Fibroblast of skin of right quadriceps (primary cell): ENCODE measurements around the gene SRGAP3.

Experiments
- DNase-seq: peaks from one replicate; pipeline ENCODE4 v3.0.0-alpha.2; 2013

Gene SRGAP3

DNA sequence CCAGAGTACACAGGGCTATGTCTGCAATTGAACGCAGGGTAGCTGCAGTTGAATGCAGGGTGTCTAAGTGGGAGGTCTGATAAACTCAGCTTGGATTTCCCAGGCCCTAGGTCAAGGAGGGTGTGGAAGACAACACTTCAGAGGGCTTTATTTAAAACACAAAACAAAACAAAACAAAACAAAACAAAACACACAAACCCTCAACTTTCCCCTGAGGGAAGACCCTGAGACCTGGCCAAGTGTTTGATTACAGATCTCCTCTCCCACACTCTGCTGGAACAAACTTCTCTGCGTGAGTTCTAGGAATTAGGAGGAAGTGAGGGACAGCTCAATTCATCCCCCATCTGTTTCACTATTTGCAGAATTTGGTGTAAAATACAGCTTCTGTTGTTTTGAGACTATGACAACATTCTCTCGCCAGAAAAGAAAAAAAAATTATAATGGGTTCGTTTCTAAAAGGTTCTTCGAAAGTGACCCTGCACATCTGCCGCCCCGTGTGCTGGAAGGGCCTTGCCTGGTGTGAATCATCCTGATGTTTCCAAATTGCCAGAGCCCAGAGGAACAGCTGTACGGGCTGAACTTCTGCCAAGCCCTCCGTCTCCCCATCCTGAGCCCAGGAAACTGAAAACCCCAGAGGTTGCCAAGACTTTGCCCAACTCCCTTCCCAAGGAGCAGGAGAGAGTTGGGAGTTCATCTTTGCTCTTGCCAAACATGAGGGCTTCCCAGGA lies 212.9 kb downstream of the SRGAP3 start:
- peak; percentile 56 for DNase-seq

DNA sequence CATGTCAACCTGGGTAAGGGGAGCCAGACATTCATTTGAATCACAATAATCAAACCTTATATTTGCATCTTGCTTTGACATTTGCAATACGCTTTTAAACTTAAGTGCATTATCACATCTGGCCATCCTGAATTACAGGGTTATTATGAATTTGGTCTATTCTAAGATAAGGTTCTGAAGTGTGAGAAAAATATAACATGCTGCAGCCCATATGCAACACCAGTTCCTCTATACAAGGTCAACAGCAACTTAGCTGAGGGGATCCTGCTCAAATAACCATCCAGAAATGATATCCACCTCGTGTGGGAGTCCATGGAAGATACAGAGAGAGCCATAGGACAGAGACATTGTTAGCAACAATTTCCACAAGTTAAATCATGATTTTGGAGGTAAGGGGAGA lies 213.5 kb downstream of the SRGAP3 start:
- DNase-seq, result no peak

DNA sequence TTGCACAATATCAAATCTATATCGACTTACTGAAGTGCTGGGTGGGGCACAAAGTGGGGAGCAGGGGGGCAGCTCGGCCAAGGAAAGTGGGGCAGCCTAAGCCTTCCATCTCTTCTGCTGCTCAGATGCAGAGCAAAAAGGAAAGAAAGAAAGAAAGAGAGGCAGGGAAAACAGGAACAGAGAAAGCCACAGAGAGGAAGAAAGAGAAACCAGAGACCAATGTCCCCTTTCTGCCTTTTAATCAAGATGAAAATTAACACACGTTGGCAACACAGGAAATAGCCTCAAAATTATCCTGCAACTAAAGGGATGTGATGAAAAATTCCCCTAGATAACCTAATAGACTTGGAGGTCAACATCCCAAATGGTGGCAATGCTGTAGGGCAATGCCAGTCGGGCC lies 214.0 kb downstream of the SRGAP3 start:
- DNase-seq, result no peak

DNA sequence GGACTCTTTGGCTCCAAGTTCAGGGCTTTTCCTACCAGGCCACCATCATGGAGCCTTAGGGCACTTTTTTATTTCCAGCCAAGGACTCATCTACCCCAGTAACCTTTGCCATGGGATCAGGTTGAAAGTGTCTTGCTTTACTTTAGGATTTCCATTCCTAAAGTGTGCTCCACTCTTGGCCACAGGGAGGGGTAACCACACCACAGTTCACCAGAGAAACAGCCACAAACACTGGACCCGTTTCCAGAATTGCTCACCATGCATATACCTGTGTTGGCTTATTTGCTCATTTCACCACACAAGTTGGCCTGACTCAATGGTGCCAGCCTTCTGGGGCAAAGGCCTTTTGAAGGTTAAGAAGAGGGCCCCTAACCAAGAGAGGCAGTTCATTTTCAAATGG lies 215.6 kb downstream of the SRGAP3 start:
- DNase-seq, result no peak

DNA sequence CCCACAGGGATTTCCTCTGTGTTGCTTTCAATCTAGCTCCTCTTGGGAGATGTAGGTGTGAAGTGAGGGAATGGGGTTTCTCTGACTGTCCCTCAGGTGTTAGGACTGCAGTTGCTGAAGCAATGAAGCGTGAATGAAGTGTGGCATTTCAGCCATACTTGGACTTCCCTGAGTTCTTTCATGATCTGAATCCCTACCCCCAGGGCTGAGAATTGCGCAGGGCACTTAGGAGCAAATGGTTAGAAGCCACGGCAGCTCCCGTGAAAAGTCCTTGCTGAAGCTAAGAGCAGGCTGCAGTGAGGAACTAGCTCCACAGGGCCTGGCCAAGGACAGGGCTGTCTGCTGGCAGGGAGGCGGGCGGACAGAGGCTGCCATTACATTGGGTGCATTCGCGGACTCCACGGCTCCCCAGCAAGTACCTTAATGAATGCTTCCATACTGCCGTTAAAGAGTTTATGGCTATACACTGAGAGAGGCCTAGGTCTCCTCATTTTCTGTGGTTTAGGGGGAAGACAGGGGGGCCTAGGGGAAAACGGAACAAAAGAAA lies 217.1 kb downstream of the SRGAP3 start:
- DNase-seq, result no peak

DNA sequence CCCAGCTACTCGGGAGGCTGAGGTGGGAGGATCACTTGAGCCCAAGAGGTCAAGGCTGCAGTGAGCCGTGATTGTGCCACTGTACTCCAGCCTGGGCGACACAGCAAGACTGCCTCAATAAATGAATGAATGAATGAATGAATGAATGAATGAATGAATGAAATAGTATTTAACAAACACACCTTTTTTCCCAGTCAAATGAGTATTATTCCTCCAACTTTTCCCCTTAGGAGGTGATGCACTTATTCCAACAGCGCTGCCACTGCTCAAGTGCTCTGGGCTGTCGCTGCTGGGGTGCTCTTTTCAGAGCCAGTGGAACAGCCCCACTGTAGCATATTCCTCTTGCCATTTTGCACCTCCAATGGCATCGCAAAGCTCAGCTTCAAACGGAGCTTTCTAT lies 219.4 kb downstream of the SRGAP3 start:
- DNase-seq, result no peak

DNA sequence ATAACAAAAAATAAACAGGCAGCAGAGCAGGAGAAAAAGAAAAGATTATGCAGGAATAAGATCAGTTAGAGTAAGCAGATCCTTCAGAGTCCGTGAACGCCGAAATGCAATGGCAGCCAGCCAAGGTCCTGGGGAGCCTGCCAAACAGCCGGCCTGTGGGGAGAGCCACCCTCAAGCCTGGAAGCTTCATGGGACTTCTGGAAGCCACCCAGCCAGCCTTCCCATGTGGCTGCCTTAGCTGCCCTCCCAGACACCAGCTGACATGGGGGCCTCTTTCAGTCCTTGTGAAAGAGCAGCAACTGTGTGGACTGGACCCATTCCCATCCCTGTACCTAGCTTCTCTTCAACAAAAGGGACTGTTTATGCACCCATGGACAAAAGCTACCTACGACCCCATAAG lies 221.3 kb downstream of the SRGAP3 start:
- peak; percentile 74 for DNase-seq

DNA sequence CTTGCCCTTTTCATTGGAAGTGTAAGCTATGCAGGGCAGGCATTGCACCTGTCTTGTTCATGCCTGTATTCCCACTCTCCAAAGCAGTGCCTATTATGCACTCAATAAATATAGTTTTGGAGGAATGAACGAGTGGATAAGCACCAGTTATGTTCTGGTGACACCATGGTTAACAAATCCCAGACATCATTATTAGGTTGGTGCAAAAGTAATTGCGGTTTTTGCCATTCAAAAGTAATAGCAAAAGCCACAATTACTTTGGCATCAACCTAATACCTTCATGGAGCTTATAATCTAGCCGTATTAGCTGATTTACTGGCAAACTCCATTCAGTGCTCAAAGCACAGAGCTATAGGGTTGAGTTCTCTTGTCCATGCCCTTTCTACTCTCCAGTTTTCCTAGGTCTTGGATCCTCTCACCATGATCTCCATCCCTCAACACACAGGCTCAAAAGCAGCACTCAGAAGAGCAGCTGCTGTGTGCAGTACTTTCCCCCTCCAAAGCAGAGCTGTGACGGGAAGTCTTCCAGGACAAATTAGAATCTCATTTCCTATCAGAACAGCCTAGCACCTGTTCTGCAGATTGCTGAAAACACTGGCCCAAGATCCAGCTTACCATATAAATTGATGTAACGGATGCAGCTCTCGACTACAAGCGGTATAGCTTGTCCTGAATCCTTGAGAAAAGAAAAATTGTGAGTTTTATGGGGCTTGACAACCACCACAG lies 223.0 kb downstream of the SRGAP3 start:
- DNase-seq, result no peak

DNA sequence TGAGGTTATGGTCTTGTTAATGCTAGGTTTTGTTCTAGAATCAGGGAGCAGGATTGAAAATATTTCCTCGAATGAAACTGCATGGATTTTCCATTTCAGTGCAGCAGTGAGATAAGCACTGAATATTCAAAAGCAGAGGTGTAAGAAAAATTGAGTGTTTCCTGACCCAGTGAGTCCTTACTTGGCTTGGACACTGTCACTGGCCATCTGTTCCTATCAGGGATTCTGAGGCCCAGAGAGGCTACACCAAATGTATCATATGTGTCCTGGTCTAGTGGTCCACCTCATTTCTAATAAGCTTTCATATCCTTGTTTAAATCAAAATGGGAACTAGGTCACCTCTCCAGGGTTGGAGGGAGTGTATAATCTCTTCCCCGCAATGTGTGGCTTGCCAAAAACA lies 225.1 kb downstream of the SRGAP3 start:
- DNase-seq, result no peak

DNA sequence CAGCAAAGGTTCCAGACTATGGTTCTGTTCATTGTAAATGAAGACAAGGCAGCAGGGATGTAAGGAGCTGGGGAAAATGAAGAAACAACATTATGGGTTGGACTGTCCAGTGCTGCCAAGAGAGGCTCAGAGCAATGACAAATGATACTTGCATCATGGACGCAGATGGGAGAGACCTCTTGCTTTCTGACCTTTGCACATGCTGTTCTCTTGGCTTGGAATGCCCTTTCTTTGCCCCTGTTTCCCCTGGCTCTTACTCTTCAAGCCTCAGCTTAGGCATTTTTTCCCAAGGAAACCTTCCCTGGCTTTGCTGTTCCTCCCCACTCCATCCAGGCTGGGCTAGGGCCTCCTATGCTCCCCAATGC lies 226.2 kb downstream of the SRGAP3 start:
- no peak for DNase-seq

DNA sequence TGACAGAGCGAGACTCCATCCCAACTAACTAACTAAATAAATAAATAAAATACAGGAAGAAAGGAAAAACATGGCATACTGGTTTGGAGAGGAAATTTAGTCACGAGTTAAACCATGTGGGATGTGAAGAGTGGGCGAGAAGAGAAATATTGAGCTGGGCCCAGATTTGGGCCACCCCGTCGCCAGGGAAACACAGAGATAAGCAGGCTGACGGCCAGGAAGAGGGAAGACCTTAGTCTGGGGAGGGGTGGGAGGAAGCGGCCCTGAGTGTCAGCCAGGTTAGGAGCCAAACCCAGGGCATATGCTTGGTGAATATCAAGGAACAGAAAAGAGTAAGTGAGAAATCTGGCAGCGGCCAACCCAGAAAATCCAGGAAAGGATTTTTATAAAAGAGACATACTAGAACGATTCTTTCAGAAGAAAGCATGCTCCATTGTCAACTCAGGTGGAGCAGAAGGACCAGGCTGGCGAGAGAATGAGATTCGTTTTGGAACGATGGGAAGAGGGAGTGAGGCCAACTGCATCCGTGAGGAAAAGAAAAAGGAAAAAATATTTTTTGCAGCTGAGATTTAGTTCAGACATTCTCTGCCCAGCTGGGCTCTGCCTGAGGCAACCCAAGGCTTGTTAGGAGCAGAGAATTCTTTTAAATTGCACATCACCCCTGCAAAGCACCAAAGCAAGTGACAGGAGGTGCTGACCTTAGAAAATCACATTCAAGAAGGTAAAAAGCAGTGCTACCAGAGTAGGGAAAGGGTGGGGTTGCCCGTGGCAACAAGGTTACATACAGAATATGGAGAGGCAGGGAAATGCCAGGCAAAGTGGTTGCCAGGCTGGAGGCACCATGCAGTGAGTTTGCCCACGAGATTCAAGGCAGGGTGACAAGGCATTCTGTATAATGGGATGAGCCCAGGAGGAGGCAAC lies 226.9 kb downstream of the SRGAP3 start:
- DNase-seq, result no peak

DNA sequence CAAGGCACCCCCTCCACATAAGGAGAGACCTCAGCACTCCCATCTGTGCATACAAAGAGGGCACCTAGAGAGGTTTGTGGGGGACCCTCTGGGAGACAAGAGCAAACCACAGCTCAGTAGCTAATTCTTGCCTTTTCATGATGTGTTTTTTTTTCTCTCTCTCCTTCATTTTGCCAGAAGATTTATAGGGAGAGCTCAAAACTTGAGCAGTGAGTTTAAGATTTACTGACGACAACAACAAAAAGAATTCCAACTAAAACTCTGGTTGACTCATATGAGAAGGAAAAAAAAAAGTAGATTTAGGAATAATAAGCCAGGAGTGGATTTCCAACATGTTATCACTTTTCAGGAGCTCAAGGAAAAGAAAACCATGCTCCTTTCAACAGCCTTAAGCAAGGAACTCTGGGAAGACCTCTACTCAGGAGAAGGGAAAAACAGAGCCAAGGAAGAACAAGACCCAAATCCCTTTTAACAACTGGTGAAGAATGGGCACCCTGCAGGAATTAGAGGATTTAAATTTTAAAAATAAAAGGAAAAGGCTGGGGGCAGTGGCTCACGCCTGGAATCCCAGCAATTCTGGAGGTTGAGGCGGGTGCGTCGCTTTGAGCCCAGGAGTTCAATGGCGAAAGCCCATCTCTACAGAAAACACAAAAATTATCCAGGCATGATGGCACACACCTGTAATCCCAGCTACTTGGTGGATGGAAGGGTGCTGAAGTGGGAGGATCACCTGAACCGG lies 228.0 kb downstream of the SRGAP3 start:
- DNase-seq, result peak; percentile 70

DNA sequence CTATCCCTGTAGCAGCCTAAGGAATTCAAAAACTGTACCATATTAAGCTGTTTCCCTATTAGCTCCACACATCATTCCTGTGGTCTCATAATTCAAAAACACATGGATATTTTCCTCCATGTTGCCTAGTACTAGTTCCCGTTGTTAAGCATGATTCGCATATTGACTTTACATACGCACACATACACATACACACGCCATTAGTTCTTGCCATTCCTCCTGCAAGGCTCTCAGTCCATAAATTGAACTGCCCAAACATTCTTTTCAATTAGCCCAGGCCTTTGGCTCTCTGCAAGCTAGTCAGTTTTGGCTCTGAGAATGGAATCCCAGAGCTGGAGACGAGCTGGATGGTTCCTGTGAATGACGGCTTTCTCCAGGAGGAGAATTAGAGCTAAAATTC lies 229.0 kb downstream of the SRGAP3 start:
- DNase-seq, result peak; percentile 92

DNA sequence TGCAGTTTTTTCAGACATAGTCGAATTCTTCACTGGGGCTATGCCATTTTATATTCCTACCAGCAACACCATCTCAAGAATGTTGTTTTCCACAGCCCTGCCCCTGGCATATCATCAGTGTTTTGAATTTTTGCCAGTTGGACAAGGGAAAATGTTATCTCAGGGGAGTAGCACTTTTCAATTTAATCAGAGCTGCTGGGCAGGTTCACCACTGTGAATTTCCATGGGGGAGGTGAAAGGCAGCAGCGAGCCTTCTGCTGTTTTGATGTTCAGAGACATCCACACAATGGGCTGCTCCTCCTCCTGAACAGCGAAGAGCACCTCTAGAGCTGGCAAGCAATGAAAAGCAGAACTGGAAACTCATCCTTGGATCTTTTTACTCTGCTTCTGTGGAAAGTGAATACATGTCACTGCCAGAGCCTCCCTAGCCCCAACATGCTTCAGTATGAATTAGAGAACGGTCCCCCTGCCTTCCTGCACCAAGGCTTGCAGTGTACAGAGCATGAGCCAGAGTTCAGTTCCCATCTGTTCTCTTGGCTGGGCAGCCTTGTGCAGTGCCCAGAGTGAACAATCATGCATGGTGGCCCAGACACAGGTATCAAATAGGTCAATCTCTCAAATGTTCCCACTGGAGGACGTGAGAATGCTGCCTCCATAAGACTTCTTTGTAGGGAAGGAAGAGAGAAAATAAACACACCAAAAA lies 230.0 kb downstream of the SRGAP3 start:
- DNase-seq, result no peak

DNA sequence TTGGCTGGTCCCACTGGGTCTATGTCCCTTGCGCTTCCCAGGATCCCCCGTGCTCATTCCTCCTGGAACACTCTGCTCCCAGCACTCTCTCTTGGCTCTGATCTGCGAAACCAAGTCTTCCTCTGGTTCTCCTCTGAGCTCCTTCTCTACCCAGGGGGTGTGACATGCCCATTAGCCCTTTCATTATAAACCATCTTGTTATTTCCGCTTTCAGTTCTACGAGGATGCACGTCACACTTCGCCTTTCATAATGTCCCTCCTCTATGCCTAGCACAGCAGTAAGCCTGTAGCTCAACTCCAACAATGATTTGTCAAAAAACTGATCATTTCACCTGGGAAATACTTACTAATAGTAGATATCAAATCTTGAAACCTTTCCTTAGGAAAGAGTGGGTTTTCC lies 234.2 kb downstream of the SRGAP3 start:
- DNase-seq, result no peak

DNA sequence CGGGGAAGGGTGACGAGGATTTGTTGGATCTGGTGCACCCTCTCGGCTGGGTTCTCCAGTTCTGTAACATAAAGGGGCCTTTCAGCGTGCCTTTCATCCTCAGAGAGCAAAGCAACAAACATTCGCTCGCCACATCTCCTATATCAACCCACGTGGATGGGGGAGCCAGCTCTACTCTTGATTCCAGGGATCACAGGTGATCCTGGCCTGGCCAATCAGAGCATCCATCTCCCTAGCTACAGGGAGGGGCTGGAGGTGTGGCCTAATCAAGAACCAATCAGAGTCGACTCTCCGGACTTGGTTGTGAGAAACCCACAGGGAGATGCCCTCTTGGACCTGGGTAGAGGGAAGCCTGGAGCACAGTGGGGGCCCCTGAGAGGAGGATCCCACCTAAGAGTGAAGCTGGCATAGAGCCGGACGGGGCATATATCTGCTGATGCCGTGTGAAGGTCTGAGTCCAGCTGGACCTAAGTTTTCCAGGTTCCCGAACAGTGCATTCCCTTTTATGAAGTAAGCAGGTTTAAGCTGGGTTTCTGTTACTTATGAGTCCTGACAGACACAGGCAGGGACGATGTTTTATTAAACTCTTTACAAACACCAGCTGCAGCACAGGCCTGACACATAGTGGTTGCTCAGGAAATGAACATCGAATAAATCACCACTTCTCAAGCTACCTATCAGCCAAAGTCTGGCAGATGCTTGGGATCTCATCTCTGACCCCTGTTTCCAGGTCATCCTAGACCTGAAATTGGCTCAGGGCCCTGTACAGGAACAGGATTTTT lies 235.5 kb downstream of the SRGAP3 start:
- DNase-seq, result peak; percentile 40

DNA sequence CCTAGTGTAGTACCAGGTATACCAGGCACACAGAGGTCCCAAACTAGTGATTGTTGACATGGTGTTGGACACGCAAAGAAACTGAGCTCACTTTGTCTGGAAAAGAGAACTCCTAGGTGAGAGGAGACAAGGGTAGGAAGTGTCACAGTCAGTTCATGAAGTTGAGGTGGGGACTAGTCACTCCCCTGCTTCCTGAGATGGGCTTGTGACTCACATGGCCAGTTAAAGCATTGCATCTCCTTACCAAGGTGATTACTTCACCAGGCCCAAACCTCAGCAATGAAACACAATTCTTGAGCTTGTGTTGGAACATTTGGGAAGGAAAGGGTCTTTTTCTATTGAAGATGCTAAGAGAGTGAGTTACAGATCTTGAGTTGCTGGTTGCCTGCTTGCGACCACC lies 236.9 kb downstream of the SRGAP3 start:
- no peak for DNase-seq

DNA sequence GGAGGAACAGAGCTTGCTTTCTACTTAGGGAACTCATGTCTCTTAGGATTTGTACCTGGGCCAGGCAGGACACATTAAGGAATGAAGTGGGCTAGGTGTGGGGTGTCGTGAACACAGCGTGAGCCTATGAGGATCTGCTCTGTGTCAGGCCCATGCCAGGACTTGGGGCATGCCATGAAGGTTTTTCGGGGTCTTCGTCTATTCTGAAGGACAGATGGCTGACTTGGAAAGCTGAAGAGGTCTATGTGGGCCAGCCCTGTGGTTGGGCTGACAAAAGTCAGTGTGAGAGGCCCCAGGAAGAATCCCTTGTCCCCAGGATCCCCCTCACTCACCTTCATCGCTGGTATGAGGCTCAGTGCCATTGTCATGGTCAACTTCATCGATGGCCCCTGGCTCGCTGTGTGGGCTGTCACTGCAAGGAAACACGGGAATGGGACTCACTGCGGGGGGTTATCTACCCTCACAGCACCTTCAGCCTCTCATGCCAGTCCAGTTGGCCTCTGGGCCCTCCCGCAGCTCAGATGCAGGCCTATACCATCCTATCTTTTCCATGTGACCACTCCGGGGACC lies 239.4 kb downstream of the SRGAP3 start:
- DNase-seq, result no peak

DNA sequence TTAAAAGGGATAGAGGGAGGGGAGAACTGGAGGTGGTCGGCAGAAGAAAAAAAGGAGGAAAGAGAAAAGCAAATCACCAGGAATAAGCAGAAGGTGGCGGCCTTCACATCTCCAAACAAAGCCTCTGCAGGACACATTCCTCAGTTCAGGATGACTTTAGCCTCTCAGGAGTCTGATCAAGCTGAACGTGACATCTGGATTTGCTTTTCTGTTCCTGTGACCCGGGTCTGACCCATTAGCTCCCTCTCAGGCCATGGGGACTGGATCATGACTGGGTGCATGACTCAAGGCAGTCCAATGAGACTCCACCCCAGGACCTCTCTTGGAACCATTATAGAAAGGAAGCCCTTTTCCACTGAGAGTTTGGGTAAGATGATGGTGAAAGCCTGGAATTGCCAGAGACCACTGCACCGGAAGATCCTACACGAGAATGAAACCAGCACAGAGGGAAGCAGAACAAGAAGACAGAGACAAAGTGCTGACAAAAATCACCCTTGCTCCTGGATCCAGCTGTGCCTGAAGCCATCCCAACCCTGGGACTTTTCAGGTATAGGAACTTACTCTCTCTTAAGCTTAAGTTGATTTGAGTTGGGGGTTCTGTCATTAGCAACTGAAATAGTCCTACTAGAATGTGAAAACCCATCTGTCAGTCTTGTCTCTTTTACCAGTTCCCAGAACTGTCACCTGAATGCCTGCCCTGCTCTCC lies 240.7 kb downstream of the SRGAP3 start:
- DNase-seq, result peak; percentile 14

DNA sequence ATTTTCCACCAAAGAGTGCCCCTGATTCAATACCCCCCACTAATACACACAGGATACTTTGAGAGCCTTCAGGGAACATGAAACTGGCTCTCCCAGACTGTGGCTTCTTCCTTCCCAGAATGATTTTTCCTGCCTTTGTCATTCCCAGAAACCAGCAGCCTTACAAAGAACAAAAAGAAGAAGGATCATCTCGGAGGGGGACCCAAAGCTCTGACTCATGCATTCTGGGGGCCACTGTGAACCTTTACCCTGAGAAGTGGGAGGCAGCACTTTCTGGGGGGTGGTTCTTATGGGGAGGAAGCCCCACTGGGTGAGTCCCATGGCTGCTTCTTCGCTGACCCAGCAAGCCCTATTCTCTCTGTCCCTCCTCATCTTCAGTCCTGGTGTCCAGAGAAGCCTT lies 241.5 kb downstream of the SRGAP3 start:
- no peak for DNase-seq
